ENCODE data around the gene MMP25.

- TF ChIP-seq POLR2AphosphoS5 (IDR thresholded peaks at IDR 0.05; ENCODE audit: low read depth, low read length), result no peak
- no peak for TF ChIP-seq SIN3A (IDR thresholded peaks at IDR 0.05; ENCODE audit: borderline replicate concordance, insufficient read depth, low read length)
- TF ChIP-seq TAF1 (IDR thresholded peaks at IDR 0.05; ENCODE audit: borderline replicate concordance, insufficient read depth, low read length), result no peak
Observed at GRCh38 chr16:3030222-3031212, 15.8 kb upstream of the MMP25 start.
